Measurements from ENCODE around the gene TBC1D4.

Gene TBC1D4

GRCh38 chr13:75512253-75512652, 30.3 kb upstream of the TBC1D4 start:
- no peak overlapping the region for H3K4me3 ChIP-seq (ENCODE audit: low read depth, low read length)

DNA sequence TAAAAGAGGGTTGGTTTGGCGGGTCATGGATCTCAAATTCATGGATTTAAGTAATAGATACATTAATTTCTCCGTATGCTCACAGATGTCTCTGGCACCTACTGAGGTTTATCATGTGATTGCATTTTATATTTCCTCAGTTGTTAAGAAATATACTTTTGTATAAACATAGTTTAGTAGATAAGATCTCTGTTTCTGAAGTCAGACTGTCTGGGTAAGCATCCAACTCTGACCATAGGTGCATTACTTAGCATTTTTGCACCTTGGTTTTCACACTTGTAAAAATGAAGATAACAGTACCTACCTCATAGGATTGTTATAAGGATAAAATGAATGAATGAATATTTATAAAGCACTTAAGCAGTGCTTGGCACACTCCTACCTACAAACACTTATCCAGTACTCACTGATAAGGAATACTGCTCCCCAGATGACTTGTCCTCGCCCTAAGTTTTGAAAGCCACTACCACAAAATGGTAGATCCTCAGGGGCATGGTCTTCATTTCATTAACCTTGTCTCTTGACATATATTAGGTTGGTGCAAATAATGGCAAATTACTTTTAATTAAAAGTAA, 29.2 kb upstream of the TBC1D4 start:
- TF ChIP-seq, protein P1, sequence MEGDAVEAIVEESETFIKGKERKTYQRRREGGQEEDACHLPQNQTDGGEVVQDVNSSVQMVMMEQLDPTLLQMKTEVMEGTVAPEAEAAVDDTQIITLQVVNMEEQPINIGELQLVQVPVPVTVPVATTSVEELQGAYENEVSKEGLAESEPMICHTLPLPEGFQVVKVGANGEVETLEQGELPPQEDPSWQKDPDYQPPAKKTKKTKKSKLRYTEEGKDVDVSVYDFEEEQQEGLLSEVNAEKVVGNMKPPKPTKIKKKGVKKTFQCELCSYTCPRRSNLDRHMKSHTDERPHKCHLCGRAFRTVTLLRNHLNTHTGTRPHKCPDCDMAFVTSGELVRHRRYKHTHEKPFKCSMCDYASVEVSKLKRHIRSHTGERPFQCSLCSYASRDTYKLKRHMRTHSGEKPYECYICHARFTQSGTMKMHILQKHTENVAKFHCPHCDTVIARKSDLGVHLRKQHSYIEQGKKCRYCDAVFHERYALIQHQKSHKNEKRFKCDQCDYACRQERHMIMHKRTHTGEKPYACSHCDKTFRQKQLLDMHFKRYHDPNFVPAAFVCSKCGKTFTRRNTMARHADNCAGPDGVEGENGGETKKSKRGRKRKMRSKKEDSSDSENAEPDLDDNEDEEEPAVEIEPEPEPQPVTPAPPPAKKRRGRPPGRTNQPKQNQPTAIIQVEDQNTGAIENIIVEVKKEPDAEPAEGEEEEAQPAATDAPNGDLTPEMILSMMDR (IDR thresholded peaks at IDR 0.05; ENCODE audit: borderline replicate concordance, insufficient read depth, low read depth, low read length) = no peak
- no peak overlapping the region for H3K4me3 ChIP-seq (ENCODE audit: low read depth, low read length)

More at GRCh38 chr13:75512253-75512652, 30.3 kb upstream of the TBC1D4 start:
- TF ChIP-seq, protein P1 (IDR thresholded peaks at IDR 0.05; ENCODE audit: borderline replicate concordance, insufficient read depth, low read depth, low read length) = no peak

DNA sequence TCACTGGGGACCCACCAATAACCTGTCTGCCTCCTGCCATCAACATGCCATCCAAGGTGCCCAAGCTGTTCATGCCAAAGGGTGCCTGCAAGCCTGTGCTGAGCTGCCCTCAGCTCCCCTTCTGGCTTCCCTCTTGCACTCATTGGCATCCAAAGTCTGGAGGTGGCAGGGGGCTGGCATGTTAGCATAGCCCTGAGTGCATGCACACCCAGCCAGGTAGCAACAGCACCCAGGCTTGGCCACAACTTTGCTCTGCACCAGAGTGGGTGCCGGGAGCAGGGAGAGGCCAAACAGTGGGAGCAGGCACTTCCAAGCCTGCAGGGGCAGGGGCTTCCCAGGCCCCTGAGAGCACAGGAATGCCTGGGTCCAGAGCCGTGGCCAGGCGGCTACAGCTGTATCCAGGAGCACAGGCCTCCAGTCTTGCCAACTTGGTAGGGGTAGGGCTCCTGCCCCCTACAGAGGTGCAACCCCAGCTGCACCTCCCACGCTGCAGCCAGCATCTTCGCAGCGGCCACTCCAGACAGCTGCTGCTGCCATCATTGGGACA, 26.1 kb upstream of the TBC1D4 start:
- TF ChIP-seq, protein P1 (IDR thresholded peaks at IDR 0.05; ENCODE audit: borderline replicate concordance, insufficient read depth, low read depth, low read length) = no peak
- no peak overlapping the region for H3K4me3 ChIP-seq (ENCODE audit: low read depth, low read length)

GRCh38 chr13:75507027-75508001, 25.3 kb upstream of the TBC1D4 start:
- TF ChIP-seq, protein P1 (IDR thresholded peaks at IDR 0.05; ENCODE audit: borderline replicate concordance, insufficient read depth, low read depth, low read length) = no peak
- no peak overlapping the region for H3K4me3 ChIP-seq (ENCODE audit: low read depth, low read length)

- no peak overlapping the region for H3K4me3 ChIP-seq (ENCODE audit: low read depth, low read length)
- TF ChIP-seq, protein P1 (IDR thresholded peaks at IDR 0.05; ENCODE audit: borderline replicate concordance, insufficient read depth, low read depth, low read length) = no peak
These were observed 24.0 kb upstream of the TBC1D4 start for GRCh38 chr13:75506018-75506417.

DNA sequence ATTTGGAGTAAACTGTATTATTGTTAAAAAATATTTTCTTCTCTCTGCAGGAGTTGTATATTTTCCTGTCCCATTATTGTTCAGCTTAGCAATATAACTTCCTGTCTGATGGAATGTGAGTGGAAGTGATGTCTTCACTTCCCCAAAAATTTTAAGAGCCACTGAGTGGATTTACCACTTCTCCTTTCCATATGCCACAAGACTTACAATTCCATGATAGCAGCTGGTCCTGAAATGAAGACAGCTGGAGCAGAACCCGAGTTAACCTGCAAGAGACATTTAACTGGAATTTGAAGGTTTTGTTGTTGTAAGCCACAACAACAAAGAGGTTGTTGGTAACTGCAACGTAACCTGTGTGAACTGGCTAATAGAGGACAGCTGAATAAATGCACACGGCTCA, 23.4 kb upstream of the TBC1D4 start:
- no peak overlapping the region for H3K4me3 ChIP-seq (ENCODE audit: low read depth, low read length)
- TF ChIP-seq, protein P1 (IDR thresholded peaks at IDR 0.05; ENCODE audit: borderline replicate concordance, insufficient read depth, low read depth, low read length) = no peak
